Left renal pelvis (tissue), 4 donors: ENCODE data around the gene SPECC1. TPM values are rescaled to one million over a fixed set of nuclear protein-coding genes. Genes with fewer than 3 reads are reported as not detected.

Source experiments
- DNase-seq, 4 donors: peaks; one replicate each; pipeline ENCODE4 v3.0.0-alpha.2; 2013; ENCODE audit warnings: low read depth in 4 of 4, low spot score in 3 of 4
- polyA plus RNA-seq, 4 donors: library from polyadenylated mRNA; unstranded; fragments of 120-200 nt; gene quantifications; one replicate each; pipeline ENCODE4 v1.2.1, GENCODE V29; 2013; ENCODE audit not compliant: insufficient read length in 4 of 4

The SPECC1 gene
- polyA plus RNA-seq, 4 donors: 12.4 to 24.0 (median 16.9) TPM

GRCh38 chr17:20120836-20121235 is 111.7 kb downstream of the SPECC1 start:
- no peak for DNase-seq

- peak in 2 of 4 donors; percentile 24 to 28 for DNase-seq
Measured at GRCh38 chr17:20121359-20122253, 112.4 kb downstream of the SPECC1 start.

DNA sequence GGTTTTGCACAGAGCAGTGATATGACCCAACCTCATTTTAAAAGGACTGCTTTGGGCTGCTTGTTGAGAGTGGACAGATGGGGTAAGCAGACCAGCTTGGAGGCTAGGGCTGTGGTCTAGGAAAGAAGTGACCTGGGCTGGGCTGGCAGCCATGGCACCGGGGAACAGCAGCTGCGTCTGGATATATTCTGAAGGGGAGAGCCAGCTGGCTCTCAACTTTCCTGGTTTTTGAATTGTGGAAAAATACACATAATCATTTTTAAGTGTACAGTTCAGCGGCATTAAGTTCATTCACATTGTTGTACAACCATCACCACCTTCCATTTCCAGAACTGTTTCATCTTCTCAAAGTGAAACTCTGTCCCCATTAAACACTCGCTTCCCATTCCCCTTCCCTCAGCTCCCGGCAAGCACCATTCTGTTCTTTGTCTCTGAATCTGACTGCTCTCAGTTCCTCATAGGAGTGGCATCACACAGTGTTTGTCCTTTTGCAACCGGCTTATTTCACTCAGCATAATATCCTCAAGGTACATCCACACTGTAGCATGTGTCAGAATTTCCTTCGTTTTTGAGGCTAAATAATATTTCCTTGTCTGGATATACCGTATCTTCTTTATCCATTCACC is 113.2 kb downstream of the SPECC1 start:
- no peak for DNase-seq

DNA sequence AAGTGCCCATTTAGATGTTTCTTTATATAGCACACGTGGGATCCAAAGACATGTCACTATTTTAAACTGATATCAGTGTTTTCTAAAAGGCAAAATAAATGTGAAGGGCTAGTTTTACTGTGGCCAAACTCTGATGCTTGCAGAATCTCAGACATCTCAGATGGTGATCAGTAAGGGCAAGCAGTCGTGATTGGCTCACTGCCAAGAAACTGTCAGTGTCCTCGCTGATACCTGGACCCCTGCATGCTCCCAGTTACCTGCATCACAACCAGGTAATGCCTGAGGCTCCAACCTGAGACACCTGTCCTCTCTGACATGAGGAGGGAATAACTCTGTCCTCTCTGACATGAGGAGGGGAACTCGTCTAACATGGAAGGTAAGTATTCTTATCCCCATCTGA is 114.0 kb downstream of the SPECC1 start:
- no peak for DNase-seq

DNA sequence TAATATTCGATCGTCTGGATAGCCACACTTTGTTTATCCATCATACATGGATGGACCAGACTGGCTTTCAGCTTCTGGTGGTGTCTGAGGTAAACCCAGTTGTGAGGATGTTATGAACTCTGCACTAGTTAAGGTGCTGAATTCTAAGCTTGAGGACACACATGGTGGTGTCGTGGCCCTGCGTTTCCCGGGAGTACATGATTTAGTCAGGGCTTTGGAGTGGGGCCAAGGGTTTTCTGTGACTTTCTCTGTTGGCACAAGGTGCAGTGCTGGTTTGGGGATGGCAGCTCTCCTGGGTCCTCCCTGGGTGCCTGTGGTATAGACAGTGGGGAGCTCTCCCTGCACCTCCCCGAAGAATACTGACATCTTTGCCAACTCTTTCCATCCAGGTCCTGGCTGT is 116.6 kb downstream of the SPECC1 start:
- DNase-seq: no peak

- DNase-seq: no peak
Measured at GRCh38 chr17:20127360-20128035, 118.3 kb downstream of the SPECC1 start.

- DNase-seq: no peak
Measured at GRCh38 chr17:20128036-20128667, 119.0 kb downstream of the SPECC1 start.

GRCh38 chr17:20133517-20133916 is 124.4 kb downstream of the SPECC1 start:
- no peak for DNase-seq

DNA sequence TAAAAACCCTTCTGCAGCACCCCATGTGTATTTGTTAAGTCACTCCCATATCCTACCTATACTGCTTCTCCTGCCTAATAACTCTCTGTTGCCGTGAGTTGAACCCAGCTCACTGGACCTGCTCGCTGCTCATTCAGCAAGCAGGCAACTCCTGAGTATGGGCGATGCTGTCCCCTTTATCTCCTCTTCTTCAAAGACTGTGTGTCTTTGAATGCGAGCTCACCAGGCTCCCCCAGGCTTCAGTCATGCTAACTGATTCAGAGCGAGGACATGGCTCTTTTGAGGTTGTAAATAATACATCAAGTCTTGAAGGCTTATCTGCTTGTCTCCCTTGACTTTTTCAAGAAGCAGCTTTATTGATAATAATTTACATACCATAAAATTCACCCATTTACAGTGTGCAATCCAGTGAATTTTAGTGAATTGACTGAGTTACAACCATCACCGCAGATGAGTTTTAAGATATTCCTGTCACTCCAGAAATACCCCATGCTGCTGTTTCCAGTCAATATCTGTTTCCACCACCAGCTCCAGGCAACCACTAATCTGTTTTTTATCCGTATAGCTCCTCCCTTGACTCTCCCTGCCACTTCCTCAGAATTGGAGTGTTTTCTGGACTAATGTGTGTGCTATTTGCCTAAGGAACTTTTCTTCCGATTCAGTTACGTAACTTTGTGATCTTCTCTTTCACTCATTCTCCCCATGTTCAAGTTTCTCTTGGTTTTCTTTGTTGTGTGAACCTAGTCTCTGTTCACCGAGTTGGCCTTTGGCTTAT is 132.2 kb downstream of the SPECC1 start:
- DNase-seq: no peak

DNA sequence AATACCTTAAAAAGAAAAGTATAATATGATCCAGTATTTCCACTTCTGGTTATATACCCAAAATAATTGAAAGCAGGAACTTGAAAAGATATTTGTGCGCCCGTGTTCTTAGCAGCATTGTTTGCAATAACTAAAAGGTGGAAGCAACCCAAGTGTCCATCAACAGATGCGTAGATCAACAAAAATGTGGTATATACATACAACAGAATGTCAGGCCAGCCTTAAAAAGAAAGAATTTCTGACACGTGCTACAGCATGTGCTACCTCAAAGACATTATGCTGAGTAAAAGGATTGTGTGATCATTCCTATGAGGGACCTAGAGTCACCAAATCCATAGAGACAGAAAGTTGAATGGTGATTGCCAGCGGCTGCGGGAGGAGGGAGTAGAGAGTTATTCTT is 133.1 kb downstream of the SPECC1 start:
- DNase-seq: no peak

DNA sequence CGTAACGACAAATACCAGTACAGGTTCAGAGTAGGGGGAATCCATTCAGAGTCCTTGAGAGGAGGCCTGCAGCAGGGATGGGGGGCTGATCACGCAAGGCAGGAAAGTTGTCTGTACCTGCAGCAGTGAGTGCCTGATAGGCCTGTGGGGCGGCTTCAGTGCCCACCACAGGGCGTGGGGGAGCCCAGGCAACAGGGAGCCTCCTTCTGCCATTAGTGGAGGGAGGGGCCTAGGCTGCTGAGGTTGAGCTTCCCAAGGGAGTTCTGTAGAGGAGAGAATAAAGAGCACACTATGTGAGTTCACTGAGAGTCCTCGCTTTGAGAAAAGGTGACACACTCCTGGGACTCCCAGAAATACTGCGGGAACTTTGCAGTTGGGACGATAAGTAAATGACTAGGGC is 134.6 kb downstream of the SPECC1 start:
- DNase-seq: no peak

DNA sequence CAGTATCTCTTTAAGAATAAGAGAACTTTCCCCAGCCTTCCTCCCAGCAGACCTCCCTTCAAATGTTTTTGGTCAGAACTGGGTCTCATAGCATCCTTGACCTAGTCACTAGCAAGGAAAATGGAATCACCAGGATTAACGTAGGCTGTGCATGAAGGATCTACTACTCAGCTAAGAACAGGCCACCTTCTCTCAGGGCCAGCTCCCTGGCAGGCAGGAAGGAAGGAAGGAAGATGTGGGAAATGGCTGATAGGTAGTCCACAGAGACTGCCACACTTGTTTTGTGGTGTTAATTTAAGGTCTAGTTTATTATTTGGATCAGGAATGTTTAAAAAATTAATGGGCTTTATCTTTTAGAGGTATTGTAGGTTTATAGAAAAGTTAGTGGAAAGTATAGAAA is 136.4 kb downstream of the SPECC1 start:
- no peak for DNase-seq

DNA sequence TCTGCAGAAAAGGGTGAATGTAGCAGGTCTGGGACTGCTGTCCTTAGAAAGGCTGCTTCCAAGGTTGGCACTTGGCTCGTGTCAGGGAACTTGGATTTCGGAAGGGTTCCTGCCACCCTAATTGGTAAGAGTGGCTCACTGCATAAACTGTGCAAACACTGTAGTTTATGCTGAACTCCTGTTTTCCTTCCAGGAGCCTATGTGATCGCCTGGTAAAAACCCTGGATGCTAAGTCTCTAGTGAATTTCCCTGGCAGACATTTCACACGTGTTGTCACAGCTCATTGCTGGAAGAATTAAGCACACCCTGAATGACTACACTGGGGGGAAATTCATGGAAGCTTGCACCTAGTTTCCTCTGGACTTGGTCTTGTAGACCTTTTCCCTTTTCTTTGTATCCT is 140.1 kb downstream of the SPECC1 start:
- no peak for DNase-seq

GRCh38 chr17:20151174-20151573 is 142.0 kb downstream of the SPECC1 start:
- DNase-seq: no peak

- no peak for DNase-seq
Measured at GRCh38 chr17:20153231-20153630, 144.1 kb downstream of the SPECC1 start.

- DNase-seq: no peak
Measured at GRCh38 chr17:20154286-20155000, 145.3 kb downstream of the SPECC1 start.

GRCh38 chr17:20155258-20156195 is 146.4 kb downstream of the SPECC1 start:
- peak; percentile 89 to 94 (median 92) for DNase-seq

GRCh38 chr17:20156196-20157000 is 147.2 kb downstream of the SPECC1 start:
- peak in 3 of 4 donors; percentile 6 to 33 (median 12) for DNase-seq
